ENCODE data around the gene PTPN4. TPM values are rescaled to one million over a fixed set of nuclear protein-coding genes. Genes with fewer than 3 reads are reported as not detected.
A peak's percentile ranks its signal among the peaks of the same experiment; 100 is the strongest.

Gene PTPN4
- total RNA-seq, 1 donor: 20.6 TPM

DNA sequence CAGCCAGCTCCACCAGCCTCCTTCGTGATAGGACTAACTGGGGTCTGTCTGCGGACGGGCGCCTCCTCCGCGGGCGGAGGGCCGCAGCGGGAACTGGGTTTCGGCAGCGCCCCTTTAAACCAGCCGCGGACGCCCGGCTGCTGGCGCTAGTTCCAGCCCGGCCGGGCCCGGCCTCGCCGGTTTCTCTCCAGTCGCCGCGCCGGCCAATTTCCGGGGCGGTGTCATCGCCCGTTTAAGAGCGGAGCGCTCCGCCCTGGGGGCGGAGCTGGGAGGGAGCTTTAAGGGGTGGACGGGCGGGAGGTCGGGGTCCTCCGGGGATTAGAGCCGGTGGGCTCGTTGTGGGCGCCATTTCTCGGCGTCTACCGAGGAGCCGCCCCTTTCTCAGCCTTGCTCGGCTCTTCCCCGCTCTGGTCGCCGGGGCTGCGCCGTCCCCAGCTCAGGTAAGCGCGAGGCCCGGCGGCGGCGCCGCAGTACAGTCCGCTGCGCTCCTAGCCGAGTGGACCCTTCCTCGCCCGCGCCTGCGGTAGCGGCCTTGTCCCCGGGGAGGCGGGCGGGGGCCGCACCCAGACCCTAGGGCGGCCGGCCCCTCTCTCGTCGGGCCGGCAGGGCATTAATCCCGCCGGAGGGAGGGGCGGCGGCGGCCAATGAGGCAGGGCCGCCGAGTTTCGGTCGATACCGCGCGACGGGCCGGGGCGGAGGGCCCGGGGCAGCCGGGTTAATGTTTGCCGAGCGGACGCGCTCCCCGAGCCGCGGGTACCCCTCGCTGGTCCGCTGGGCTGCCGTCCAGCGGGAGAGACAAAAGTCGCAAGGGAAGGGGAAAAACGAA is 253.3 kb downstream of the PTPN4 start, which contains the start of gene EPB41L5:
Gene EPB41L5 (plus strand): TSS at position 307 of the 826 bp plus-strand sequence. CDS start 6,008 bp downstream, outside the sequence.
- TF ChIP-seq, protein P1, sequence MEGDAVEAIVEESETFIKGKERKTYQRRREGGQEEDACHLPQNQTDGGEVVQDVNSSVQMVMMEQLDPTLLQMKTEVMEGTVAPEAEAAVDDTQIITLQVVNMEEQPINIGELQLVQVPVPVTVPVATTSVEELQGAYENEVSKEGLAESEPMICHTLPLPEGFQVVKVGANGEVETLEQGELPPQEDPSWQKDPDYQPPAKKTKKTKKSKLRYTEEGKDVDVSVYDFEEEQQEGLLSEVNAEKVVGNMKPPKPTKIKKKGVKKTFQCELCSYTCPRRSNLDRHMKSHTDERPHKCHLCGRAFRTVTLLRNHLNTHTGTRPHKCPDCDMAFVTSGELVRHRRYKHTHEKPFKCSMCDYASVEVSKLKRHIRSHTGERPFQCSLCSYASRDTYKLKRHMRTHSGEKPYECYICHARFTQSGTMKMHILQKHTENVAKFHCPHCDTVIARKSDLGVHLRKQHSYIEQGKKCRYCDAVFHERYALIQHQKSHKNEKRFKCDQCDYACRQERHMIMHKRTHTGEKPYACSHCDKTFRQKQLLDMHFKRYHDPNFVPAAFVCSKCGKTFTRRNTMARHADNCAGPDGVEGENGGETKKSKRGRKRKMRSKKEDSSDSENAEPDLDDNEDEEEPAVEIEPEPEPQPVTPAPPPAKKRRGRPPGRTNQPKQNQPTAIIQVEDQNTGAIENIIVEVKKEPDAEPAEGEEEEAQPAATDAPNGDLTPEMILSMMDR (IDR thresholded peaks at IDR 0.05; ENCODE audit: insufficient read depth, low read length): no peak
- H3K4me3 ChIP-seq (ENCODE audit: low read depth, low read length): peak within 1 kb of the TSS; percentile 84
- peak; percentile 88 for DNase-seq (ENCODE audit: low read depth)

DNA sequence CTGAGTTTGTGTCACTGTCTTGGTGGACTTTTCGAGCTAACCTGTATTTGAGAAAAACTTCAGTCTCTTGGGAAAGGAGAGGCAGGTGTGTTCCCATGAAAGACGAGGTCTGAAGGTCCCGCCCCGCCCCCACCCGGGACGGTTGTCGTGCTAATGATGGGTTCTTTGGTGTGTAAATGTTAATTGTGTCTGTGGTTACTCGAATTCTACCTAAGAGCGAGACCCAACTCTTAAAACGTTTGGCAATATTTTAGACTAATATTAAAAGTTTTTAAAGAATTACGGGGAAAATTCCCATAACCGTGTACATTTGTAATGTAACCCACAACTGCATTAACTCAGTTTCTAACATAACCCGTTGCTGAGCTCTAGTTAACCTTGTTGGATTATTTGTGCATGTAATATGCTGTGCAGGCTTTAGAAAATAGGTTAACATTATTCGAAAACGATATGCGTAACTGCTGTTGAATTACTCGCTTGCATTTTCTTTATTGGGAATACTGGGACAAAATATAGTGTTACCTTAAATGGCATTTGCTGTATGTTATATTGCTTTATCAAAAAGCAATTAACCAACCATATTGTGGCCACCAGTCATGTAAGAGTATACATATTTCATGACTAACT is 254.0 kb downstream of the PTPN4 start:
- peak; percentile 15 for DNase-seq (ENCODE audit: low read depth)
- H3K4me3 ChIP-seq (ENCODE audit: low read depth, low read length): peak overlapping the region; percentile 84
- TF ChIP-seq, protein P1 (IDR thresholded peaks at IDR 0.05; ENCODE audit: insufficient read depth, low read length): no peak

DNA sequence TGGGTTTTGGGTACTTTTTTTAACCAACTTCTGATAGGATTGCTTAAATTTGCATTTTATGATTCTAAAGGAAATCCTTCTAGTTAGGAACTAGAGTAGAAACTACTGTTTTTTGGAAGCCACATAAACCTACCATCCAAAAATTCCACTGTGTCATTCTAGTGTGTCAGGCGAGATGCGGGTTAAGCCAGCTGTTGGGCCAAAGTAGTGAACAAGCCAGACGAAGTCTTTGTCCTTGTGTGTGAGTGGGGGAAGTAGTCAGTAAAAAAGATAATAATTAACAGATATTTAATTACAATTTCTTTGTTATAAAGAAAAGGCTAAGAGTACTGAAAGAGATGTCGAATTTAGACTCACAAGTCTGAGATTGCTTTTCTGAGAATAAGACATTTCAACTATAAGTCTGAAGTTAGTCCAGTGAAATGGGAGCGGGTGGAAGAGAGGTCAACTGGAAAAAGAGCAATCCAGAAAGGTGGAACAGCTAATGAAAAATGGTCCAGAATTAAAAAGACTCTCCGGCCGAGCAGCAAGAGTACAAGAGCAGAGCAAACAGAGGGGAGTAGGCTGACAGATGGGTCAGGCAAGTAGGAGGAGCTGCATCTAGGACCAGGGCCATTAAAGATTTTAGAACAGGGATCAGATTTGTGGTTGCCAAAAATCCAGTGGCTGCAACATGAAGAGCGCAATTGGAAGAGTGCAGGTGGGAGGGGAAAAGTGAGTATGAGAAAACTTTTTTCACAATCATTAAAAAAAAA is 254.7 kb downstream of the PTPN4 start:
- TF ChIP-seq, protein P1 (IDR thresholded peaks at IDR 0.05; ENCODE audit: insufficient read depth, low read length): no peak
- peak; percentile 31 for DNase-seq (ENCODE audit: low read depth)
- H3K4me3 ChIP-seq (ENCODE audit: low read depth, low read length): peak overlapping the region; percentile 84

DNA sequence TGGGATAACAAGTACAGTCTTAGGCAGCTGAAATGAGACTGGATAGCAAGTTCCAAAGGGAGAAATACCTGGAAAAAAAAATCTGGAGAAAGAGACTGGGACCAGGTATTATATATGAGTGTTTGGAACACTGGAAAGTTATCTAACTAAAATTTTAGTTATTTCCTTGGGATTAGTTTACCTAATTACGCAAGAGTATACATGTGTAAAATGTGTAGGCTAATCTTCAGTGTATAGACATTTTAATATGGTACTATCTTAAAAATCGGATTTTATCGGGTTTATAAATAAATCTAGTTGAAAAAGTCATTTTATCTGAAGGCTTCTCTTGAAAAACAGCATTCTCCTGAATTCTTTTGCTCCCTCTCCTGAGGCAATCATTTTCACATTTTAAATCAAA is 257.1 kb downstream of the PTPN4 start:
- H3K4me3 ChIP-seq (ENCODE audit: low read depth, low read length): no peak overlapping the region
- TF ChIP-seq, protein P1 (IDR thresholded peaks at IDR 0.05; ENCODE audit: insufficient read depth, low read length): no peak
- no peak for DNase-seq (ENCODE audit: low read depth)

DNA sequence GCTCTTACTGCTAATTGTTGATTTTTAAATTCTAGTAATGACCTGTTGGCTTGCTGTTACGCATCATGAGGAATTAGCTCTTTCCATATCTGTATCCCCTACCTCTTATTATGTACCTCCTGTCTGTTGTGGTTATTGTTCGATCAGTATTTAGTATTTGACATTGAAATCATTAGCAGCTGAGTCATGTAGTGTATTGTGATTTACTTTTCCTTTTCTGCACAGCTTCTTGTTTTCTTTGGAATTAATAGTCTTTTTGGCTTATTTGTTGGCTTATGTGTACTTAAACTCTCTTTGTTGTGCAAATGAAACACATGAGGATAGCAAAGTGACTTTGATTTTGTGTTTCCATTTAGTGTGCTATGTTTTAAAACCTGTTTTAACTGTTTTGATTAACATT is 257.5 kb downstream of the PTPN4 start:
- peak; percentile 6 for DNase-seq (ENCODE audit: low read depth)
- TF ChIP-seq, protein P1 (IDR thresholded peaks at IDR 0.05; ENCODE audit: insufficient read depth, low read length): no peak
- no peak overlapping the region for H3K4me3 ChIP-seq (ENCODE audit: low read depth, low read length)

DNA sequence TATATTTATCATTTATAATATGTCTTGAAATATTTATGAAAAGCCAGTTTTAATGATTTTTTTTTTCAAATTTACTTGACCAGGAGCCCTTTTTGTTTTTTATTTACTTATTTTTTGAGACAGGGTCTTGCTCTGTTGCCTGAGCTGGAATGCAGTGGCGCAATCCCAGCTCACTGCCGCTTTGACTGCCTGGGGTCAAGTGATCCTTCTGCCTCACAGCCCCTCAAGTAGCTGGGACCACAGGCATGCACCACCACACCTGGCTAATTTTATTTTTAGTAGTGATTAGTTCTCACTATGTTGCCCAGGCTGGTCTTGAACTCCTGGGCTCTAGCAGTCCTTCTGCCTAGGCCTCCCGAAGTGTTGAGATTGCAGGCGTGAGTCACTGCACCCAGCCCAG is 258.8 kb downstream of the PTPN4 start:
- DNase-seq (ENCODE audit: low read depth): no peak
- no peak overlapping the region for H3K4me3 ChIP-seq (ENCODE audit: low read depth, low read length)
- TF ChIP-seq, protein P1 (IDR thresholded peaks at IDR 0.05; ENCODE audit: insufficient read depth, low read length): no peak

Data from fibroblast of the aortic adventitia (primary cell).